ENCODE results near the gene TIPIN.
"Not testable (repeated sequence)": the region's sequence is repeated elsewhere in the genome, so short reads cannot be mapped to it uniquely, and the experiment has no call there.

The TIPIN gene

DNA sequence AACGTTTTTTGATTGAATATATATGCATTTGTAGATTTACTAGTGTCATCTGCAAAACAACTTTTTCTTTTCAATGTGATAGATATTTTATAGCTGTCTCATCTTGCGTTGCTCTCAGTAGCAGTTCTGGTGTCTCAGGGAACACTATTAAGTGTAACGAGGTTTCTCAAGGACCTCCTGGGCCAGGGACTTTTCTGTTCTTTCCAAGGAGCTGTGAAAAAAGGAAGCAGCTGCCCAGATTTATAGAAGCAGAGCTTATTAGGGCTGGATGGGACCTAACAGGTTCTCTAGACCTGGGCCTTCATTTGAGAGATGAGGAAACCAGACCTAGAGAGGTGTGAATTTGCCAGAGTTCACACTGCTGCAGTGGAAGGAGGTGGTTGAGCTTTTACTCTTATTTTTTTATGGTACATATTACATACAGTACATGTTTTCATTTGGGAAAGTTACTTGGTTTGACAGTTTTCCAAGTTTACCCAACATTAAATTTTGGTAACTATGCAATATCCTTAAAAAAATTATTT, 46.3 kb upstream of the TIPIN start:
- DNase-seq (ENCODE audit: low read depth), result no peak
- TF ChIP-seq, protein P1, sequence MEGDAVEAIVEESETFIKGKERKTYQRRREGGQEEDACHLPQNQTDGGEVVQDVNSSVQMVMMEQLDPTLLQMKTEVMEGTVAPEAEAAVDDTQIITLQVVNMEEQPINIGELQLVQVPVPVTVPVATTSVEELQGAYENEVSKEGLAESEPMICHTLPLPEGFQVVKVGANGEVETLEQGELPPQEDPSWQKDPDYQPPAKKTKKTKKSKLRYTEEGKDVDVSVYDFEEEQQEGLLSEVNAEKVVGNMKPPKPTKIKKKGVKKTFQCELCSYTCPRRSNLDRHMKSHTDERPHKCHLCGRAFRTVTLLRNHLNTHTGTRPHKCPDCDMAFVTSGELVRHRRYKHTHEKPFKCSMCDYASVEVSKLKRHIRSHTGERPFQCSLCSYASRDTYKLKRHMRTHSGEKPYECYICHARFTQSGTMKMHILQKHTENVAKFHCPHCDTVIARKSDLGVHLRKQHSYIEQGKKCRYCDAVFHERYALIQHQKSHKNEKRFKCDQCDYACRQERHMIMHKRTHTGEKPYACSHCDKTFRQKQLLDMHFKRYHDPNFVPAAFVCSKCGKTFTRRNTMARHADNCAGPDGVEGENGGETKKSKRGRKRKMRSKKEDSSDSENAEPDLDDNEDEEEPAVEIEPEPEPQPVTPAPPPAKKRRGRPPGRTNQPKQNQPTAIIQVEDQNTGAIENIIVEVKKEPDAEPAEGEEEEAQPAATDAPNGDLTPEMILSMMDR (conservative IDR thresholded peaks at IDR 0.05; ENCODE audit: low read depth, low read length), result no peak
- H3K4me3 ChIP-seq (ENCODE audit: low read length), result no peak overlapping the region

- no peak overlapping the region for H3K4me3 ChIP-seq (ENCODE audit: low read length)
- no peak for DNase-seq (ENCODE audit: low read depth)
- TF ChIP-seq, protein P1 (conservative IDR thresholded peaks at IDR 0.05; ENCODE audit: low read depth, low read length), result no peak
Measured at GRCh38 chr15:66401130-66402021, 44.9 kb upstream of the TIPIN start.

DNA sequence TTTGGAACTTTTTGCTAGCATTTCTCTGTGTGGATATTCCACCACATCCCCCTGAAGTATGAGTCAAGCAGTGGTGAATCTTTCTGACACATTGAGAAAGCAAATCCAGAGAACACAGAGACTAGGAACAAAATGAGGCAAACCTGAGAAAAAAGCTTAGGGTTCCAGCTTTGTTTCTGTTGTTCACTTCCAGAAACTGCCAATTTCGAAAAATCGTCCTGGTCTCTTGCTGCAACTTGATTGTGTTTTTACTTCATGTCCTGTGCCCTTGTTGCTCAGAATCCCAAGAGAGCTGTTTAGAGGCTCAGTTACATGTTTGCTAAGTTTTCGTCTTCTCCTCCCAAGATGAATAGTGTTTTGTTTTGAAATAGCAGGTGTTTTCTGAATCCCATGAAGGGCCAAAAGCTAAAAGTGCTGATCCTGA, 43.9 kb upstream of the TIPIN start:
- no peak overlapping the region for H3K4me3 ChIP-seq (ENCODE audit: low read length)
- no peak for DNase-seq (ENCODE audit: low read depth)
- TF ChIP-seq, protein P1 (conservative IDR thresholded peaks at IDR 0.05; ENCODE audit: low read depth, low read length), result no peak

GRCh38 chr15:66399276-66399675, 42.8 kb upstream of the TIPIN start:
- TF ChIP-seq, protein P1 (conservative IDR thresholded peaks at IDR 0.05; ENCODE audit: low read depth, low read length), result no peak
- no peak overlapping the region for H3K4me3 ChIP-seq (ENCODE audit: low read length)
- no peak for DNase-seq (ENCODE audit: low read depth)

DNA sequence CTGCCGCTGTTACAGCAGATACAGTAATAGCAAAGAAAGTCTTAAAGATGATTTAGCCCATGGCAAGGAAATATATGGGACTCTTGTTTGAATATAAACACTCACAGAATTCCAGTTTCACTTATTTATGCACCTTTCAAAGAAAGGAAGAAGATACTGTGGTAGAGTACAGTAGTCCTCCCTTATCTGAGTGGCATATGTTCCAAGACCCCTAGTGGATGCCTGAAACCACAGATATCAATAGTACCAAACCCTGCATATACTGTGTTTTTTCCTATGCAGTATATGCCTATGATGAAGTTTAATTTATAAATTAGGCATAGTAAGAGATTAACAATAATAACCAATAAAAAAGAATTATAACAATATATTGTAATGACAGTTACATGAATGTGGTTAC, 38.4 kb upstream of the TIPIN start:
- TF ChIP-seq, protein P1 (conservative IDR thresholded peaks at IDR 0.05; ENCODE audit: low read depth, low read length), result no peak
- H3K4me3 ChIP-seq (ENCODE audit: low read length), result no peak overlapping the region
- no peak for DNase-seq (ENCODE audit: low read depth)

- H3K4me3 ChIP-seq (ENCODE audit: low read length), result no peak overlapping the region
- TF ChIP-seq, protein P1 (conservative IDR thresholded peaks at IDR 0.05; ENCODE audit: low read depth, low read length), result no peak
- DNase-seq (ENCODE audit: low read depth), result no peak
Measured at GRCh38 chr15:66394472-66394871, 38.0 kb upstream of the TIPIN start.

DNA sequence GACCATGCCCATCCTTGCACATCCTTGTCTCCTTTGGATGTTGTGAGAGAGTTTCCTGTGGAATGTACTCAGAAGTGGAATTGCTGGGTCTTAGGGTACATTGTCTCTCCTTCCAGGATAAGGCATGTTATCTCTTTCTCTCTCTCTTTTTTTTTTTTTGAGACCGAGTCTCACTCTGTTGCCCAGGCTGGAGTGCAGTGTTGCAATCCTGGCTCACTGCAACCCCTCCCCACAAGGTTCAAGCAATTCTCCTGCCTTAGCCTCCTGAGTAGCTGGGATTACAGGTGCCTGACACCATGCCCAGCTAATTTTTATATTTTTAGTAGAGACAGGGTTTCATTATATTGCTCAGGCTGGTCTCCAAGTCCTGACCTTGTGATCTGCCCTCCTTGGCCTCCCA, 36.6 kb upstream of the TIPIN start:
- not testable (repeated sequence) for DNase-seq (ENCODE audit: low read depth); H3K4me3 ChIP-seq (ENCODE audit: low read length)

All from retinal pigment epithelial cell (primary cell).